SK-N-SH treated with all-trans-retinoic acid at 6 μM for 48 hours (cell line): ENCODE measurements around the gene C2CD4D.
A peak's percentile ranks its signal among the peaks of the same experiment; 100 is the strongest.

ENCODE experiments used
- ATAC-seq: fragments of 200-7000 bp; cut with Tn5 transposase; 3 replicates; pipeline ENCODE4 v1.9.1; 2020; ENCODE audit warnings: mild to moderate bottlenecking, moderate library complexity
- ARNTL ChIP-seq: fragments of 450-650 bp; formaldehyde crosslinking; IDR thresholded peaks from 2 replicates; pipeline ENCODE4 v1.5.0; 2020; ENCODE audit warnings: low read depth, mild to moderate bottlenecking, moderate library complexity, borderline replicate concordance
- BACH2 ChIP-seq: fragments of 250-450 bp; sonication (Bioruptor Pico); IDR thresholded peaks from 2 replicates; pipeline ENCODE4 v1.9.0; 2021; ENCODE audit warnings: mild to moderate bottlenecking, borderline replicate concordance
- CREB5 ChIP-seq: fragments of 250-450 bp; sonication (Bioruptor Pico); IDR thresholded peaks from 2 replicates; pipeline ENCODE4 v1.5.1; 2020; ENCODE audit warnings: low read depth, mild to moderate bottlenecking, moderate library complexity
- CSDC2 ChIP-seq: fragments of 250-450 bp; sonication (Bioruptor Pico); IDR thresholded peaks from 2 replicates; pipeline ENCODE4 v1.5.0; 2020; ENCODE audit warnings: mild to moderate bottlenecking, moderate library complexity
- CSRNP3 ChIP-seq: fragments of 250-450 bp; sonication (Bioruptor Pico); IDR thresholded peaks from 2 replicates; pipeline ENCODE4 v1.5.1; 2021; ENCODE audit warnings: mild to moderate bottlenecking, moderate library complexity
- ESRRG ChIP-seq: fragments of 250-450 bp; sonication (Bioruptor Pico); IDR thresholded peaks from 2 replicates; pipeline ENCODE4 v1.6.1; 2021; ENCODE audit warnings: mild to moderate bottlenecking
- GLIS3 ChIP-seq: fragments of 250-450 bp; sonication (Bioruptor Pico); IDR thresholded peaks from 2 replicates; pipeline ENCODE4 v1.5.0; 2020; ENCODE audit warnings: mild to moderate bottlenecking, moderate library complexity
- ISL1 ChIP-seq: fragments of 250-450 bp; sonication (Bioruptor Pico); IDR thresholded peaks from 2 replicates; pipeline ENCODE4 v2.1.2; 2022; ENCODE audit warnings: mild to moderate bottlenecking, moderate library complexity
- OSR1 ChIP-seq: fragments of 250-450 bp; sonication (Bioruptor Pico); IDR thresholded peaks from 2 replicates; pipeline ENCODE4 v1.8.0; 2022; ENCODE audit warnings: moderate library complexity, mild to moderate bottlenecking, inconsistent platforms
- POU6F1 ChIP-seq: fragments of 250-450 bp; sonication (Bioruptor Pico); IDR thresholded peaks from 2 replicates; pipeline ENCODE4 v1.8.0; 2021; ENCODE audit warnings: low read depth, mild to moderate bottlenecking, moderate library complexity, borderline replicate concordance
- RARB ChIP-seq: fragments of 250-450 bp; sonication (Bioruptor Pico); IDR thresholded peaks from 2 replicates; pipeline ENCODE4 v1.8.0; 2021; ENCODE audit warnings: mild to moderate bottlenecking, moderate library complexity
- SNAI2 ChIP-seq: fragments of 250-450 bp; sonication (Bioruptor Pico); IDR thresholded peaks from 2 replicates; pipeline ENCODE4 v1.5.0; 2020; ENCODE audit warnings: mild to moderate bottlenecking, moderate library complexity
- TCF4 ChIP-seq: fragments of 250-450 bp; sonication (Bioruptor Pico); IDR thresholded peaks from 2 replicates; pipeline ENCODE4 v1.8.0; 2021; ENCODE audit warnings: mild to moderate bottlenecking, moderate library complexity, borderline replicate concordance
- TOX ChIP-seq: fragments of 250-450 bp; sonication (Bioruptor Pico); IDR thresholded peaks from 2 replicates; pipeline ENCODE4 v1.8.0; 2021; ENCODE audit warnings: mild to moderate bottlenecking, moderate library complexity, borderline replicate concordance
- ZC3H10 ChIP-seq: fragments of 250-450 bp; sonication (Bioruptor Pico); IDR thresholded peaks from 2 replicates; pipeline ENCODE4 v1.5.1; 2021; ENCODE audit warnings: mild to moderate bottlenecking, moderate library complexity
- ZFP30 ChIP-seq: fragments of 450-650 bp; formaldehyde crosslinking; IDR thresholded peaks from 2 replicates; pipeline ENCODE4 v1.5.0; 2022; ENCODE audit warnings: mild to moderate bottlenecking, moderate library complexity
- ZNF565 ChIP-seq: fragments of 450-650 bp; formaldehyde crosslinking; conservative IDR thresholded peaks from 2 replicates; pipeline ENCODE4 v1.5.0; 2020; ENCODE audit warnings: low read depth, mild to moderate bottlenecking, moderate library complexity
- ZNF70 ChIP-seq: fragments of 450-650 bp; formaldehyde crosslinking; IDR thresholded peaks from 2 replicates; pipeline ENCODE4 v1.5.0; 2020; ENCODE audit warnings: mild to moderate bottlenecking, moderate library complexity
- ZNF8 ChIP-seq: fragments of 450-650 bp; formaldehyde crosslinking; IDR thresholded peaks from 2 replicates; pipeline ENCODE4 v1.5.0; 2020; ENCODE audit warnings: mild to moderate bottlenecking, moderate library complexity

The C2CD4D gene

DNA sequence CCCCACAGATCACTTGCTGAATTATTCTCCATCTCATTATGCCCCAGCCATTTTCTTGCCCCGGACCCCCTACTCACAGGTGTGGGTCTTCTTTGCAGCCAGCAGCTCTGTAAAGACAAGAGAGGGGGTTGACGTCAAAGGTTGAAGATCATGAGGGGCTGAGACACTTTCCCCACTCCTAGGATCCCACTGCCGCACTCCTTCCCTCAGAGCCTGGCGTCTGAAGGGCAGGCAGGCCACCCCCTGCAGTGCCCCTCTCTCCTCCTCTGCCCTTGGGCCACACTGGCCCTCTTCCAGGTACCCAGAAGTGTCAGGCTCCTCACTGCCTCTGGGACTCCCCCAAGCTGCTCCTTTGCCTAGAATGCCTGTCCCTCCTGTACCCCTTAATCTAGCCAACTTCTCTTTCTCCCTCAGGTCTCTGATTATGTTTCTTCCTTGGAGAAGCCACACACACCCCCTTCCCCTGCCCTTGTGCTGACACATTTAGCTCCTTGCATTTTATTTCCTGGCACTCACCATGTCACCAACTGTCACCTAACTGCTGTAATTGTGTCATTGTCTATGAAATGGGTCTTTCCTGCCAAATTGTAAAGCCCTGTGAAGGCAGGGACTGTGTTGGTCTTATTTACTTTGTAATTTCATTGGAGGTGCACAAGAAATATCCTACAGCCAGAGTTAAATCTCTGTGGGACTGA, 10.1 kb downstream of the C2CD4D start:
- no peak for ATAC-seq
- TF ChIP-seq ZC3H10 (CRISPR knock-in tag) (no peak), CSRNP3 (no peak), ZNF565 (CRISPR knock-in tag) (no peak), OSR1 (CRISPR knock-in tag) (no peak), ZNF70 (no peak), SNAI2 (no peak), ESRRG (CRISPR knock-in tag) (no peak), TCF4 (no peak), ZFP30 (CRISPR knock-in tag) (no peak), TOX (CRISPR knock-in tag) (no peak), CREB5 (CRISPR knock-in tag) (no peak), ARNTL (no peak), ISL1 (no peak)

GRCh38 chr1:151828921-151829320, 10.7 kb downstream of the C2CD4D start:
- ATAC-seq: peak; percentile 44
- TF ChIP-seq RARB (CRISPR knock-in tag): no peak
- TF ChIP-seq GLIS3 (CRISPR knock-in tag): no peak
- no peak for TF ChIP-seq OSR1 (CRISPR knock-in tag)
- no peak for TF ChIP-seq ZNF70
- no peak for TF ChIP-seq ZFP30 (CRISPR knock-in tag)
- no peak for TF ChIP-seq CSDC2 (CRISPR knock-in tag)

DNA sequence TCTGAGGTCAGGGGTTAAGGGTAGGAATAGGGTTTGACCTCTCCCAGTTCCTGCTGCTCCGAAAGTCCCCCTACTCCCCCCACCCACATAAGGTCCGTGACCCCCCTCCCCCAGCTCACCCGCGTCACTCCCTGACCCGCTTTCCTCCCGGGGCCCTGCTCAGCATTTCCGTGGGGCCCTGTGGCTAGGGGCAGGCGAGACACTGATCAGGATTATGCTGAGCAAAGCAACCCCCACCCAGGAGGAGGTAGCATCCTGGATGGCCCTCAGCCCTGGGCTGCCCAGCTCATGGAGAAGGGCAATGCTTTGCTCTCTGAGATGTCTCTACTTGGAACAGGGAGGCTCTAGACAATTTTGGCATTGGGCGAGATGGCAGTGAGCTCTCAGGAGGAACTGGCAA, 11.8 kb downstream of the C2CD4D start:
- no peak for TF ChIP-seq ZNF8 (CRISPR knock-in tag)
- TF ChIP-seq ARNTL: no peak
- TF ChIP-seq, all 23 proteins: peak for 0
- no peak for ATAC-seq

- ATAC-seq: no peak
- TF ChIP-seq ESRRG (CRISPR knock-in tag): no peak
- TF ChIP-seq ZC3H10 (CRISPR knock-in tag): no peak
- TF ChIP-seq CREB5 (CRISPR knock-in tag): no peak
- TF ChIP-seq CSRNP3: no peak
- no peak for TF ChIP-seq BACH2 (CRISPR knock-in tag)
- TF ChIP-seq ARNTL: no peak
- TF ChIP-seq ISL1: no peak
- no peak for TF ChIP-seq TCF4
- TF ChIP-seq ZNF565 (CRISPR knock-in tag): no peak
- no peak for TF ChIP-seq ZFP30 (CRISPR knock-in tag)
- no peak for TF ChIP-seq POU6F1
- TF ChIP-seq OSR1 (CRISPR knock-in tag): no peak
Measured at GRCh38 chr1:151825751-151826660, 13.6 kb downstream of the C2CD4D start.
